WTC11 (cell line): ENCODE measurements around the gene LAMP2. TPM values are rescaled to one million over a fixed set of nuclear protein-coding genes. Genes with fewer than 3 reads are reported as not detected.

Experiments
- ATAC-seq: fragments of 200-7000 bp; cut with Tn5 transposase; 2 replicates; pipeline ENCODE4 v1.10.0; 2021; ENCODE audit warnings: mild to moderate bottlenecking, moderate library complexity
- Bru-seq: library from RNA; stranded (reverse); fragments of 400-500 nt; gene quantifications from one replicate; lab custom pipeline; 2021; lab: Mats Ljungman, UMichigan
- CTCF ChIA-PET: fragments of 300-600 bp; sonication (Branson Sonifier 250); formaldehyde crosslinking; loops from one replicate; lab custom pipeline; 2021; ENCODE audit warnings: antibody characterized with exemption; lab: Charles Lee
- POLR2A ChIA-PET: fragments of 350-600 bp; sonication (Branson Sonifier 250); formaldehyde crosslinking; loops from one replicate; lab custom pipeline; 2021; ENCODE audit warnings: antibody characterized with exemption; lab: Charles Lee
- DNase-seq: peaks from one replicate; pipeline ENCODE4 v3.0.0; 2021; ENCODE audit warnings: low spot score
- H3K27ac Mint-ChIP-seq: 2 replicates; pipeline ENCODE4 v1.8.0; 2021; ENCODE audit warnings: mixed read lengths
- H3K27me3 Mint-ChIP-seq: 2 replicates; pipeline ENCODE4 v1.8.0; 2021; ENCODE audit warnings: low read depth, mild to moderate bottlenecking, moderate library complexity, mixed read lengths
- H3K36me3 Mint-ChIP-seq: 2 replicates; pipeline ENCODE4 v1.8.0; 2021; ENCODE audit warnings: mixed read lengths
- H3K4me1 Mint-ChIP-seq: 2 replicates; pipeline ENCODE4 v1.8.0; 2022; ENCODE audit warnings: mixed read lengths
- H3K4me3 Mint-ChIP-seq: 2 replicates; pipeline ENCODE4 v1.8.0; 2021; ENCODE audit warnings: mild to moderate bottlenecking, moderate library complexity, mixed read lengths
- H3K9me3 Mint-ChIP-seq: 2 replicates; pipeline ENCODE4 v1.8.0; 2021; ENCODE audit warnings: mixed read lengths
- CBFB ChIP-seq: sonication (generic); formaldehyde crosslinking; IDR thresholded peaks from 2 replicates; pipeline ENCODE4 v1.8.1; 2022; ENCODE audit warnings: mild to moderate bottlenecking, low read depth, missing genetic modification reagents
- CREM ChIP-seq: sonication (generic); formaldehyde crosslinking; IDR thresholded peaks from 2 replicates; pipeline ENCODE4 v1.8.1; 2022; ENCODE audit warnings: mild to moderate bottlenecking, missing genetic modification reagents, moderate library complexity
- ETV6 ChIP-seq: sonication (generic); formaldehyde crosslinking; IDR thresholded peaks from 2 replicates; pipeline ENCODE4 v1.8.1; 2022; ENCODE audit warnings: mild to moderate bottlenecking, missing genetic modification reagents
- FOXJ3 ChIP-seq: sonication (generic); formaldehyde crosslinking; IDR thresholded peaks from 2 replicates; pipeline ENCODE4 v1.9.0; 2021; ENCODE audit warnings: missing genetic modification reagents, mild to moderate bottlenecking, borderline replicate concordance
- FOXK1 ChIP-seq: sonication (generic); formaldehyde crosslinking; IDR thresholded peaks from 2 replicates; pipeline ENCODE4 v1.8.0; 2022; ENCODE audit warnings: mild to moderate bottlenecking, moderate library complexity, missing genetic modification reagents
- GABPB1 ChIP-seq: sonication (generic); formaldehyde crosslinking; IDR thresholded peaks from 2 replicates; pipeline ENCODE4 v1.8.1; 2023; ENCODE audit warnings: mild to moderate bottlenecking, missing genetic modification reagents
- NR1H2 ChIP-seq: sonication (generic); formaldehyde crosslinking; IDR thresholded peaks from 2 replicates; pipeline ENCODE4 v1.9.0; 2021; ENCODE audit warnings: mild to moderate bottlenecking, moderate library complexity, missing genetic modification reagents
- SMAD3 ChIP-seq: sonication (generic); formaldehyde crosslinking; IDR thresholded peaks from 2 replicates; pipeline ENCODE4 v1.8.0; 2022; ENCODE audit warnings: missing genetic modification reagents, mild to moderate bottlenecking, borderline replicate concordance
- ZNF263 ChIP-seq: sonication (generic); formaldehyde crosslinking; IDR thresholded peaks from 2 replicates; pipeline ENCODE4 v1.8.1; 2022; ENCODE audit warnings: low read depth, mild to moderate bottlenecking, moderate library complexity, missing genetic modification reagents
- ZNF416 ChIP-seq: fragments of 250-450 bp; sonication (Bioruptor Pico); IDR thresholded peaks from 2 replicates; pipeline ENCODE4 v1.9.0; 2021; ENCODE audit warnings: mild to moderate bottlenecking, inconsistent platforms
- long read RNA-seq, 3 experiments: library from RNA in 1 of 3; library from capped mRNA in 1 of 3; library from polyadenylated mRNA in 1 of 3; unstranded in 2 of 3; stranded (forward) in 1 of 3; transcript quantifications; one replicate each; pipeline ENCODE4 v2.0.0, GENCODE V29; 2021
- total RNA-seq: library from RNA; stranded (reverse); gene quantifications from 3 replicates; pipeline ENCODE4 v1.2.3, GENCODE V29; 2021
- TF ChIP-seq, protein P1 (sequence below): sonication (generic); formaldehyde crosslinking; IDR thresholded peaks from 2 replicates; pipeline ENCODE4 v1.8.1; 2023; ENCODE audit warnings: mild to moderate bottlenecking, missing genetic modification reagents
- TF ChIP-seq, protein P2 (sequence below): sonication (generic); formaldehyde crosslinking; IDR thresholded peaks from 2 replicates; pipeline ENCODE4 v1.8.1; 2023; ENCODE audit warnings: mild to moderate bottlenecking, missing genetic modification reagents, moderate library complexity
- TF ChIP-seq, protein P3 (sequence below): fragments of 250-450 bp; sonication (Bioruptor Pico); IDR thresholded peaks from 2 replicates; pipeline ENCODE4 v2.1.2; 2022; ENCODE audit warnings: mild to moderate bottlenecking, moderate library complexity
- TF ChIP-seq, protein P4 (sequence below): sonication (generic); formaldehyde crosslinking; IDR thresholded peaks from 2 replicates; pipeline ENCODE4 v1.8.1; 2022; ENCODE audit warnings: mild to moderate bottlenecking, missing genetic modification reagents, moderate library complexity, borderline replicate concordance
- TF ChIP-seq, protein P5 (sequence below): sonication (generic); formaldehyde crosslinking; IDR thresholded peaks from 2 replicates; pipeline ENCODE4 v1.8.1; 2022; ENCODE audit warnings: low read depth, missing genetic modification reagents, borderline replicate concordance
- TF ChIP-seq, protein P6 (sequence below): sonication (generic); formaldehyde crosslinking; IDR thresholded peaks from 2 replicates; pipeline ENCODE4 v1.8.0; 2022; ENCODE audit warnings: mild to moderate bottlenecking, missing genetic modification reagents
- TF ChIP-seq, protein P7 (sequence below): fragments of 250-450 bp; sonication (Bioruptor Pico); IDR thresholded peaks from 2 replicates; pipeline ENCODE4 v1.8.0; 2021; ENCODE audit warnings: mild to moderate bottlenecking
- TF ChIP-seq, protein P8 (sequence below): sonication (generic); formaldehyde crosslinking; IDR thresholded peaks from 2 replicates; pipeline ENCODE4 v1.8.1; 2022; ENCODE audit warnings: missing genetic modification reagents, borderline replicate concordance

Gene LAMP2
- 28.8 to 33.8 TPM (median 31.2 TPM) in 3 replicates for total RNA-seq
- percentile 77 among the genes with signal in this experiment for Bru-seq, nascent RNA
- long read RNA-seq, experiment 1, full-length matches to known transcripts = 266 of 287 reads
- long read RNA-seq, experiment 1, partial matches to known transcripts = 7 of 287 reads
- long read RNA-seq, experiment 1, other reads (novel, unspliced or antisense) = 14 of 287 reads
- long read RNA-seq, experiment 2, full-length matches to known transcripts = 29 of 56 reads
- long read RNA-seq, experiment 2, partial matches to known transcripts = 12 of 56 reads
- long read RNA-seq, experiment 2, other reads (novel, unspliced or antisense) = 15 of 56 reads
- long read RNA-seq, experiment 3, full-length matches to known transcripts = 60 of 62 reads
- long read RNA-seq, experiment 3, partial matches to known transcripts = 0 of 62 reads
- long read RNA-seq, experiment 3, other reads (novel, unspliced or antisense) = 2 of 62 reads

DNA sequence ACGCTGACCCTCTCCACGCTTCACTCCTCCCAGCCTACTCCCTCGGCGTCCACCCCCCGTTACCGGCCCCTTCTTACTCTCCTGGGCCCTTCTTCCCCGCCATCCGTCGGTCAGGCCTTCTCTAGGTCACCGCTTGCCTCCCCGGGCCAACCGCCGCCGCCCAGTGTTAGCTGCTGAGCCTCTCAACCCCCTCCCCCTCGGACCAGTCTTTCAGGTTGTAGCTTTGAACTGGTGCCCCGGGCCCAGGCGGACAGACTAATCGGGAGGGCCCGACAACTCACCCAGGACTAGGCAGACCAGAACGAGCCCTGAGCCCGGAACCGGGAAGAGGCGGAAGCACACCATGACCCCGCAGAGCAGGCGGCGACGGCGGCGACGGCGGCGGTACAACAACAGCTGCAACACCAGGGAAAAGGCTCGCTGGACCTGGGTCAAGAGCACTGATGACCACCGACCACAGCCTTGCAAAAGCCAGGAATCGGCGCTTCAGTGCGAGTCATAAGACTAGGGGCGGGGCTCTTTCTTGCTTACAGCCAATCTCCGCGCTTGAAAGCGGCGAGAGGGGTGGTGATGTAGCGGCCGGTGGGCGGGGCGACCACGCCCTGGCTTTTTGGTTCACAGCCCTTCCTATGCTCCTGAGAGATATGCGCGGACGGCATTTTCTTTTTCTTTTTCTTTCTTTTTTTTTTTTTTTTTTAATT is at the start of gene LAMP2:
TSS of gene LAMP2 (minus strand) at position 472 of the 701 bp plus-strand sequence. CDS start at position 345, 127 bp downstream.
- DNase-seq (peak; percentile 86), ATAC-seq (peak; percentile 94)
- TF ChIP-seq, protein P1, sequence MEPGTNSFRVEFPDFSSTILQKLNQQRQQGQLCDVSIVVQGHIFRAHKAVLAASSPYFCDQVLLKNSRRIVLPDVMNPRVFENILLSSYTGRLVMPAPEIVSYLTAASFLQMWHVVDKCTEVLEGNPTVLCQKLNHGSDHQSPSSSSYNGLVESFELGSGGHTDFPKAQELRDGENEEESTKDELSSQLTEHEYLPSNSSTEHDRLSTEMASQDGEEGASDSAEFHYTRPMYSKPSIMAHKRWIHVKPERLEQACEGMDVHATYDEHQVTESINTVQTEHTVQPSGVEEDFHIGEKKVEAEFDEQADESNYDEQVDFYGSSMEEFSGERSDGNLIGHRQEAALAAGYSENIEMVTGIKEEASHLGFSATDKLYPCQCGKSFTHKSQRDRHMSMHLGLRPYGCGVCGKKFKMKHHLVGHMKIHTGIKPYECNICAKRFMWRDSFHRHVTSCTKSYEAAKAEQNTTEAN (CRISPR knock-in tag) = no peak
- TF ChIP-seq, protein P2, sequence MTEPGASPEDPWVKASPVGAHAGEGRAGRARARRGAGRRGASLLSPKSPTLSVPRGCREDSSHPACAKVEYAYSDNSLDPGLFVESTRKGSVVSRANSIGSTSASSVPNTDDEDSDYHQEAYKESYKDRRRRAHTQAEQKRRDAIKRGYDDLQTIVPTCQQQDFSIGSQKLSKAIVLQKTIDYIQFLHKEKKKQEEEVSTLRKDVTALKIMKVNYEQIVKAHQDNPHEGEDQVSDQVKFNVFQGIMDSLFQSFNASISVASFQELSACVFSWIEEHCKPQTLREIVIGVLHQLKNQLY (CRISPR knock-in tag) = no peak
- TF ChIP-seq CREM (CRISPR knock-in tag) (no peak), NR1H2 (CRISPR knock-in tag) (no peak), SMAD3 (CRISPR knock-in tag) (no peak), ETV6 (CRISPR knock-in tag) (no peak), FOXK1 (CRISPR knock-in tag) (0 out of 2 replicates have a peak, but pooled peaks have one; percentile 33), ZNF263 (no peak), GABPB1 (CRISPR knock-in tag) (0 out of 2 replicates have a peak, but pooled peaks have one; percentile 39)
- TF ChIP-seq, protein P3, sequence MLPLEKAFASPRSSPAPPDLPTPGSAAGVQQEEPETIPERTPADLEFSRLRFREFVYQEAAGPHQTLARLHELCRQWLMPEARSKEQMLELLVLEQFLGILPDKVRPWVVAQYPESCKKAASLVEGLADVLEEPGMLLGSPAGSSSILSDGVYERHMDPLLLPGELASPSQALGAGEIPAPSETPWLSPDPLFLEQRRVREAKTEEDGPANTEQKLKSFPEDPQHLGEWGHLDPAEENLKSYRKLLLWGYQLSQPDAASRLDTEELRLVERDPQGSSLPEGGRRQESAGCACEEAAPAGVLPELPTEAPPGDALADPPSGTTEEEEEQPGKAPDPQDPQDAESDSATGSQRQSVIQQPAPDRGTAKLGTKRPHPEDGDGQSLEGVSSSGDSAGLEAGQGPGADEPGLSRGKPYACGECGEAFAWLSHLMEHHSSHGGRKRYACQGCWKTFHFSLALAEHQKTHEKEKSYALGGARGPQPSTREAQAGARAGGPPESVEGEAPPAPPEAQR = no peak
- TF ChIP-seq, protein P4, sequence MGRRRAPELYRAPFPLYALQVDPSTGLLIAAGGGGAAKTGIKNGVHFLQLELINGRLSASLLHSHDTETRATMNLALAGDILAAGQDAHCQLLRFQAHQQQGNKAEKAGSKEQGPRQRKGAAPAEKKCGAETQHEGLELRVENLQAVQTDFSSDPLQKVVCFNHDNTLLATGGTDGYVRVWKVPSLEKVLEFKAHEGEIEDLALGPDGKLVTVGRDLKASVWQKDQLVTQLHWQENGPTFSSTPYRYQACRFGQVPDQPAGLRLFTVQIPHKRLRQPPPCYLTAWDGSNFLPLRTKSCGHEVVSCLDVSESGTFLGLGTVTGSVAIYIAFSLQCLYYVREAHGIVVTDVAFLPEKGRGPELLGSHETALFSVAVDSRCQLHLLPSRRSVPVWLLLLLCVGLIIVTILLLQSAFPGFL (CRISPR knock-in tag) = no peak
- TF ChIP-seq, protein P5, sequence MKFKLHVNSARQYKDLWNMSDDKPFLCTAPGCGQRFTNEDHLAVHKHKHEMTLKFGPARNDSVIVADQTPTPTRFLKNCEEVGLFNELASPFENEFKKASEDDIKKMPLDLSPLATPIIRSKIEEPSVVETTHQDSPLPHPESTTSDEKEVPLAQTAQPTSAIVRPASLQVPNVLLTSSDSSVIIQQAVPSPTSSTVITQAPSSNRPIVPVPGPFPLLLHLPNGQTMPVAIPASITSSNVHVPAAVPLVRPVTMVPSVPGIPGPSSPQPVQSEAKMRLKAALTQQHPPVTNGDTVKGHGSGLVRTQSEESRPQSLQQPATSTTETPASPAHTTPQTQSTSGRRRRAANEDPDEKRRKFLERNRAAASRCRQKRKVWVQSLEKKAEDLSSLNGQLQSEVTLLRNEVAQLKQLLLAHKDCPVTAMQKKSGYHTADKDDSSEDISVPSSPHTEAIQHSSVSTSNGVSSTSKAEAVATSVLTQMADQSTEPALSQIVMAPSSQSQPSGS (CRISPR knock-in tag) = no peak
- Mint-ChIP-seq H3K36me3 (no peaks in the 10 kb centered on the region), H3K9me3 (no peaks in the 10 kb centered on the region), H3K27me3 (no peaks in the 10 kb centered on the region), H3K4me3 (peak within 1 kb of the TSS; percentile 95), H3K4me1 (peaks cover 6% of the 10 kb centered on the region), H3K27ac (peak within 1 kb of the TSS; percentile 87)
- ChIA-PET POLR2A (interaction anchor here (0.5 to 1.2 kb wide), 3 partner anchors 17 to 188 kb away, joined by 3 to 8 read pairs (median 5); no protein-coding TSS in a partner anchor), CTCF (interaction anchor here (0.6 to 1.1 kb wide), 5 partner anchors 11 to 255 kb away, joined by 3 to 9 read pairs (median 4); no protein-coding TSS in a partner anchor)

DNA sequence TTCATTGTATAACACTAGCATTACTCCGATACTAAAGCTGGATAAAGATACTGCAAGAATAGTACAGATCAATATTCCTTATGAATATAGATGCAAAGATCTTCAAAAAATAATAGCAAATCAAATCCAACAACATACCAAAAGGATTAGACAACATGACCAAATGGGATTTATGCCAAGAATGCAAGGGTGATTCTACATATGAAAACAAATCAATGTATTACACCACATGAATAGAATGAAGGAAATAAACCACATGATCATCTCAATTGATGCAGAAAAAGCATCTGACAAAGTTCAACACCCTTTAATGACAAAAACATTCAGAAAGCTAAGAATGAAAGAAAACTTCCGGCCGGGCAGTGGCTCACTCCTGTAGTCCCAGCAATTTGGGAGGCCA is 48.8 kb upstream of the LAMP2 start:
- DNase-seq (no peak), ATAC-seq (no peak)
- no peak overlapping the region for H3K4me3 Mint-ChIP-seq
- H3K9me3 Mint-ChIP-seq = no peaks in the 10 kb centered on the region
- CTCF ChIA-PET = no interaction called here
- H3K27me3 Mint-ChIP-seq = no peaks in the 10 kb centered on the region
- no peaks in the 10 kb centered on the region for H3K36me3 Mint-ChIP-seq
- H3K27ac Mint-ChIP-seq = no peak overlapping the region
- H3K4me1 Mint-ChIP-seq = peaks cover 10% of the 10 kb centered on the region
- POLR2A ChIA-PET = no interaction called here
- TF ChIP-seq FOXJ3 (CRISPR knock-in tag) (no peak), ZNF263 (no peak), ZNF416 (no peak), CBFB (CRISPR knock-in tag) (no peak)
- TF ChIP-seq, protein P6, sequence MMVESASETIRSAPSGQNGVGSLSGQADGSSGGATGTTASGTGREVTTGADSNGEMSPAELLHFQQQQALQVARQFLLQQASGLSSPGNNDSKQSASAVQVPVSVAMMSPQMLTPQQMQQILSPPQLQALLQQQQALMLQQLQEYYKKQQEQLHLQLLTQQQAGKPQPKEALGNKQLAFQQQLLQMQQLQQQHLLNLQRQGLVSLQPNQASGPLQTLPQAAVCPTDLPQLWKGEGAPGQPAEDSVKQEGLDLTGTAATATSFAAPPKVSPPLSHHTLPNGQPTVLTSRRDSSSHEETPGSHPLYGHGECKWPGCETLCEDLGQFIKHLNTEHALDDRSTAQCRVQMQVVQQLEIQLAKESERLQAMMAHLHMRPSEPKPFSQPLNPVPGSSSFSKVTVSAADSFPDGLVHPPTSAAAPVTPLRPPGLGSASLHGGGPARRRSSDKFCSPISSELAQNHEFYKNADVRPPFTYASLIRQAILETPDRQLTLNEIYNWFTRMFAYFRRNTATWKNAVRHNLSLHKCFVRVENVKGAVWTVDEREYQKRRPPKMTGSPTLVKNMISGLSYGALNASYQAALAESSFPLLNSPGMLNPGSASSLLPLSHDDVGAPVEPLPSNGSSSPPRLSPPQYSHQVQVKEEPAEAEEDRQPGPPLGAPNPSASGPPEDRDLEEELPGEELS (CRISPR knock-in tag) = no peak
- TF ChIP-seq, protein P7, sequence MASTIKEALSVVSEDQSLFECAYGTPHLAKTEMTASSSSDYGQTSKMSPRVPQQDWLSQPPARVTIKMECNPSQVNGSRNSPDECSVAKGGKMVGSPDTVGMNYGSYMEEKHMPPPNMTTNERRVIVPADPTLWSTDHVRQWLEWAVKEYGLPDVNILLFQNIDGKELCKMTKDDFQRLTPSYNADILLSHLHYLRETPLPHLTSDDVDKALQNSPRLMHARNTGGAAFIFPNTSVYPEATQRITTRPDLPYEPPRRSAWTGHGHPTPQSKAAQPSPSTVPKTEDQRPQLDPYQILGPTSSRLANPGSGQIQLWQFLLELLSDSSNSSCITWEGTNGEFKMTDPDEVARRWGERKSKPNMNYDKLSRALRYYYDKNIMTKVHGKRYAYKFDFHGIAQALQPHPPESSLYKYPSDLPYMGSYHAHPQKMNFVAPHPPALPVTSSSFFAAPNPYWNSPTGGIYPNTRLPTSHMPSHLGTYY (CRISPR knock-in tag) = no peak
- TF ChIP-seq, protein P8, sequence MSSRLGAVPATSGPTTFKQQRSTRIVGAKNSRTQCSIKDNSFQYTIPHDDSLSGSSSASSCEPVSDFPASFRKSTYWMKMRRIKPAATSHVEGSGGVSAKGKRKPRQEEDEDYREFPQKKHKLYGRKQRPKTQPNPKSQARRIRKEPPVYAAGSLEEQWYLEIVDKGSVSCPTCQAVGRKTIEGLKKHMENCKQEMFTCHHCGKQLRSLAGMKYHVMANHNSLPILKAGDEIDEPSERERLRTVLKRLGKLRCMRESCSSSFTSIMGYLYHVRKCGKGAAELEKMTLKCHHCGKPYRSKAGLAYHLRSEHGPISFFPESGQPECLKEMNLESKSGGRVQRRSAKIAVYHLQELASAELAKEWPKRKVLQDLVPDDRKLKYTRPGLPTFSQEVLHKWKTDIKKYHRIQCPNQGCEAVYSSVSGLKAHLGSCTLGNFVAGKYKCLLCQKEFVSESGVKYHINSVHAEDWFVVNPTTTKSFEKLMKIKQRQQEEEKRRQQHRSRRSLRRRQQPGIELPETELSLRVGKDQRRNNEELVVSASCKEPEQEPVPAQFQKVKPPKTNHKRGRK (CRISPR knock-in tag) = no peak
